NK-92 (cell line): ENCODE data around the gene OR5L2.
"Not testable (repeated sequence)": the region's sequence is repeated elsewhere in the genome, so short reads cannot be mapped to it uniquely, and the experiment has no call there.

Experiments used
- DNase-seq: peaks from one replicate; lab custom pipeline; 2025; ENCODE audit not compliant: unreplicated experiment; lab: John Stamatoyannopoulos, UW

The OR5L2 gene

DNA sequence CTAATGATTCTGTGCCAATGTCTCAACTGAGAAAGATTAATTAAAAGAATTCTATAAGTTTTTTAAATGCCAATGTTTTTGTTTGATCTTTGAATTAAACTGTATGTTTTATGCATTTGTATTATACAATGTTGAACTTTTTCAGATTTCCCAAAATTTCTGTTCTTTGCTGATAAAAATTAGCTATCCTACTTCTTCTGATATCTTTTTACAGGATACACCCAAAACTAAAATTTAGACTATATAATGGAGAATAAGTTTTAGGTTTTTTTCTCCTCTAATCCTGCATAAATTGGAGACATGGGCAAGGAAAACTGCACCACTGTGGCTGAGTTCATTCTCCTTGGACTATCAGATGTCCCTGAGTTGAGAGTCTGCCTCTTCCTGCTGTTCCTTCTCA lies at the start of gene OR5L2:
TSS of gene OR5L2 (plus strand) at position 301 of the 400 bp plus-strand sequence. CDS start at position 301, 0 bp downstream.
- DNase-seq: no peak

DNA sequence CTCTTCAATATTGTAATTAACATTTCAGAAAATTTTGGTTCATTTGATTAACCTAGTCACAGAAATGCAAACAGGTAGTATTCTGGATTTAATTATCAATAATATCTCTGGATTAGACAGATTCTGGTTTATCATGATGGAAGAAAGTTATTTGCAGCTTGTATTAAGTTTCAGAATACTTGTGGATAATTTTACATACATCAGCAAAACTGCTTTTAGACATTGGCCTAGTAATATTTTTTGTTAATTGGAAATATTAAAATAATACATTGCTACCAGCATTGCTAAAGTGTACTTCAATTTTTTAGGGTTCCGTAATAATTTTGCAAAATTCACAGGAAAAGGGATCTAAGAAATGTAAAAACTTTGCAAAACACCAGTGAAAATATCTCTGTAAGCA lies 35.4 kb upstream of the OR5L2 start:
- DNase-seq: no peak

DNA sequence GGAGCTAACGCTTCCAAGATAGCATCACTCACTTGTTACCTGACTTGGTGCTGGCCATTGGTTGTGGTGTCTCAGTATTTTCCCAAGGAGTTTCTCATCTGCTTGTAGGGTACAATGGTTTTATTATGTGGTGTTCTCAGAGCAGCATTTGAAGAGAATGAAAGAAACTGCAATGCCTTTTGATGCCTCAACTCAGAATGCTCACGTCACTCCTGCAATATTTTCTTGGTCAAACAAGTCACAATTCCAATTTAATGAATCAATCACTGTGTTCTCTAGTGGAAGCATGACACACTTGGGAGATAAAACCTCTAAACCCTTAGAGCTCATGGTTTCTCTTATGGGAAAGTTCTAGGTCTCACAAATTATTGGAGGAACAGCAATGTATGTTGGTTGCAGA lies 33.7 kb upstream of the OR5L2 start:
- no peak for DNase-seq

DNA sequence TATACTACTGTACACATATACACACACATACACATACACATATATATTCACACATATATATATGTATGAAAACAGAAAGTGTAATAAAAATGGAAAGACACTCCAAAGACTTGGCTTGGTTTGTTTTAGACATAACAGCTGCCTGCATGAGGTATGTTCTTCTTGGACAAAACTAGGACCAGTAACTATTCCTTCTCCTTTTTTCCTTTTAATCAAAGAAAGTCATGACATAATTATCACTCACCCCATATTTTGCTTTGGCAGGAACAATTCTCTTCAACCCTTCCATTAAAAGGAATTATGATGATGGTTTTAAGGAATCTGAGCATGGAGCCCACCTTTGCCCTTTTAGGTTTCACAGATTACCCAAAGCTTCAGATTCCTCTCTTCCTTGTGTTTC lies 31.8 kb upstream of the OR5L2 start, which contains the start of gene OR5D14:
TSS of gene OR5D14 (plus strand) at position 301 of the 400 bp plus-strand sequence. CDS start at position 301, 0 bp downstream.
- no peak for DNase-seq

DNA sequence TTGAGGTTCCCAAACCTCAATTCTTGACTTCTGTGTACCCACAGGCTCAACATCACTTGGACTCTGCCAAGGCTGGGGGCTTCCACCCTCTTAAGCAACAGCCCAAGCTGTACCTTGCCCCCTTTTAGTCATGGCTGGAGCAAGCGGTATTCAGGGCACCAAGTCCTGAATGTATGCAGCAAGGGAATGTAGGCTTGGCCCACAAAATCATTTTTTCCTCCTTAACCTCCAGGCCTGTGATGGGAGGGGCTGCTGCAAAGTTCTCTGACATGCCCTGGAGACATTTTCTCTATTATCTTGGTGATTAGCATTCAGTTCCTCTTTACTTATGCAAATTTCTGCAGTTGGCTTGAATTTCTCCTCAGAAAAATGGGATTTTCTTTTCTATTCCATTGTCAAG lies 20.8 kb upstream of the OR5L2 start:
- no peak for DNase-seq

DNA sequence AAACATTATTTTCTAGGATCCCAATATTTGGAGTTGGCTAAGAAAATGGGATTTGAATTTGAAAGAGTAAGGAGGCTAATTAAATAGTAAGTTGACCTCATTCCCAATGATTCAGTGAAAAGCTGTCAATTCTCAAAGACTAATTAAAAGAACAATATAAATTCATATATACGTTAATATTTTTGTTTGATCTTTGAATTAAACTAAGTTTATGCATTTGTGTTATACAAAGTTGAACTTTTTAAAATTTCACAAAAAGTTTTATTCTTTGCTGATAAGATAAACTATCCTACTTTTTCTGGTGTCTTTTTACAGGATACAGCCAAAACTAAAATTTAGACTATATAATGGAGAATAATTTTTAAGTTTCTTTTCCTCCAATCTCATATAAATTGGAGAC lies 16.0 kb upstream of the OR5L2 start, which contains the start of gene OR5L1:
TSS of gene OR5L1 (plus strand) at position 301 of the 400 bp plus-strand sequence. CDS start 100 bp downstream, outside the sequence.
- no peak for DNase-seq

DNA sequence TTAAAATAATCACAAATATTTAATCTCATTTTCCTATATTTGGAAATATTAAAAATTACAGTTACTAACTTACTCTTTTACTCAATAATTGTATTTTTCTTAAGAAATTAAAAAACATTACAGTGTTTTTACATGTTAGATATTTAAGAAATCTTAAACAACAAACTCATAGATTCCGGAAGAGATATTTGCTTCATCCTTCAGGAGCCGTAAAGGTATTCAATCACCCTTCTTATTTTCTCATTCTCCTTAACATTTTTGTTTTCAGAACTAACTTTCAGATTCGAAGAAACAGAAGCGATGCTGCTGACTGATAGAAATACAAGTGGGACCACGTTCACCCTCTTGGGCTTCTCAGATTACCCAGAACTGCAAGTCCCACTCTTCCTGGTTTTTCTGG lies 7.7 kb upstream of the OR5L2 start, which contains the start of gene OR5D18:
TSS of gene OR5D18 (plus strand) at position 301 of the 400 bp plus-strand sequence. CDS start at position 301, 0 bp downstream.
- DNase-seq: no peak

DNA sequence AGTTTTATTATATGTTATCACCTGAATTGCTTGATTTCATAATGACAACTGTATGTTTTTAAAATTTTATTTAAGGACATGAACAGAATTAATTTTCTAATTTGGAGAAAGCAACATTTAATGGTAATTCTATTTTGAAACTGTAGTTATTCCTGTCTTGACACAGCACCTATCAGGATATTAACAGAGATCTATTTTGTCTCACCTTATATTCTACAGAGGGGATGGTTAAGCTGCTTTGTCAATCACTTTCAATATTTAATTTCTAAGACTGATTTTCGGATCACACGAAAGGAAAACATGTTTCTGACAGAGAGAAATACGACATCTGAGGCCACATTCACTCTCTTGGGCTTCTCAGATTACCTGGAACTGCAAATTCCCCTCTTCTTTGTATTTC lies 11.4 kb downstream of the OR5L2 start, which contains the start of gene OR5D16:
TSS of gene OR5D16 (plus strand) at position 301 of the 400 bp plus-strand sequence. CDS start at position 301, 0 bp downstream.
- no peak for DNase-seq

DNA sequence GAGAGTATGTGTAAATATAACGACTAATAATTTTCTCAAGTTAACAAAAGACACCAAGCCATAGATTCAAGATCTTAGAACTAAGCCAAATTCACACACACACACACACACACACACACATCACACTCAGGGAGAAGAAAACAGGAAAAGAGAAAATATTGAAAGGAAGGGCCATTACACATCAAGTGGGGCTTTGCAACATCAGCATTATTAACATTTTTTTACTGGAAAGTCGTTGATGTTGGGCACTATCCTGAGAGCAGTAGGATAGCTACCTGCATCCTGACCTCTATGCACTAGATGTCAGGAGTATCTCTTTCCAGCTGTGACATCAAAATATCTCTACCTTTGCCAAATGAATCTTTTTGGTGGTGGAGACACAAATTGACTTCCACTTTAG lies 20.4 kb downstream of the OR5L2 start:
- no peak for DNase-seq

DNA sequence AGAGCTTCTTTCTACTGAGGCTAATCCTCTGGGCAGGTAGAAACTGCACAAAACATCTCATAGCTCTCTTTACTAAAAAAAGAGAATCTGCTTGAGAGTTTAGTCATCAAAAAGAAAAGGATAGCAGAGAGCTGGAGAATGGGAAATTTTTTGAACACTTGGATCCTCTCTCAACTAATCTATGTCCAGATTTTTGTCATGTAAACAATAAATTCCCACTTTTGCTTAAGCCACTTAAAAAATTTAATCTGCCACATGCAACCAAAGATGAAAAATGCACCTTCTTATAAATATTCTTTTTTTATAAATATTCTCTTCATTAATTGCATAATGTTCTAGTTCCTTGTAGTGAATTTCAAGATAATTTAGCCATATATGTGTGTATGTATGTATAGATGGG lies 22.0 kb downstream of the OR5L2 start:
- DNase-seq: no peak

DNA sequence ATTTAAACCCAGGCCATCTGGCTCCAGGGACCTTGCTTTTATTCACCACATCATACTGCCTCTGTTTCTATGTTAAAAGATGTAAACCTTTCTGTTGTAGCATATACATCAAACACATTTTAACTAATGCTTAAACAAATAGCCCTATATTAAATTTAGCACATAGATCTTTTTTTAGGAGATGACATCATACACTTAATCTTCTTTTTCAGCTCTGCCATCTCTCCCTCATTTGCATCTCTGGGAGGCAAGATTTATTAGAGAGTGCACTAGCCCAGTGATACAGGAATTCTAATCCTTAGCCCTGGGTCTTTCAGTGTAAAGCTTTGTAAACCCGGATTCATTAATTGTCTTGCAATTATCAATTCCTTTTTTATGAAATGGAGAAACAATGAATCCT lies 25.1 kb downstream of the OR5L2 start:
- DNase-seq: no peak

DNA sequence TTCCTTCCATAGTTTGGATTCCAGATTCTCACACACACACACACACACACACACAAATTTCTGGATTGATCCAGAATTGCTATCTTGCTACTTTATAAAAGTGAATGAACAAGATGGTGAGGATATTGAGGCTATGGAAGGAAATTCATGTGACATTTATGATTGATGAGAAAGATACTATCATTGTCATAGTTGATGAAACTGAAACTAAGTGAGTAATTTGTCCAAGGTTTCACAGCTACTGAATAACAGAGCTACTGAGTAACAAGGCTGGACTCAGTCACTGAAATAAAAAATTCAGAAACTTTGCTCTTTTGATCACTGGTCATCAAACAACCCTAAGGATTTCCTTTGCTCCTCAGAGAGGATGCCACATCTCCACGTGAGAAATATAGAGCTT lies 27.7 kb downstream of the OR5L2 start:
- DNase-seq: no peak

DNA sequence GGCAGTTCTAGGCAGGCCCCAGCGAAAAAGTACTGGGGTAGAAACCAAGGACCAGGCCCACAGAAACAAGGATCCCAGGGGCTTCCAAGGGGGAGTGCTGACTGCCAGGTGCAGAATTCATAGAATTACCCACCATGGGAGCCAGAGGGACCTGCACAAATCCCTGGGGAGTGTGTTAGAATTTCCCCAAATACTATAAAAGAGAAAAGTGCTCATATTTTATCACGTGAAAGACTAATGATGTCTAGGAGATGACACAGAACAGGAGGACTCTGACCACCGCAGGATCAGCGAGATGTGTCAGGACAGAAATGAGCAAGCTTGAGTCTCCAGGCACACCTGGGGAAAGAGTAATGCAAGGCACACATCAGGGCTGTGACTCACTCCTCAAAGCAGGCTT lies 40.3 kb downstream of the OR5L2 start:
- DNase-seq: not testable (repeated sequence)

DNA sequence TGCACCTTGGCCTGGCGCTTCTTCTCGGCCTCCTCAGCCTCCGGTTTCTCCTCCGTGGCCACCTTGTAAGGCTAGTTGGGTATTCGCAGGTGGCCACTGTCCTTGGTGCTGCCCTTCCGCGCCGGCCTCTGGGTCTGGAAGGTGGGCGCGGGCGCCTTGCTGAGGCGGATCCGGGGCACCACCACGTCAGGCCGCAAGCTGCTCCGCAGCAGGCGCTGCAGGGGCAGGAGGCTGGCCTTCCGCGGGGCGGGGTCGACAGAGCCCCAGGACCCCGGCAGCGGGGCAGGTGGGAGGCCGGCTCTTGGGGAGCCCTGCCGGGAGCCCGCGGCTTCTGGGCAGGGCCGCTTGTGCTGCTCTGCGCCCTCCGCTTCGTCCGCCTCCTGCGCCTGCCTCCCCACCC lies 45.7 kb downstream of the OR5L2 start:
- DNase-seq: not testable (repeated sequence)

DNA sequence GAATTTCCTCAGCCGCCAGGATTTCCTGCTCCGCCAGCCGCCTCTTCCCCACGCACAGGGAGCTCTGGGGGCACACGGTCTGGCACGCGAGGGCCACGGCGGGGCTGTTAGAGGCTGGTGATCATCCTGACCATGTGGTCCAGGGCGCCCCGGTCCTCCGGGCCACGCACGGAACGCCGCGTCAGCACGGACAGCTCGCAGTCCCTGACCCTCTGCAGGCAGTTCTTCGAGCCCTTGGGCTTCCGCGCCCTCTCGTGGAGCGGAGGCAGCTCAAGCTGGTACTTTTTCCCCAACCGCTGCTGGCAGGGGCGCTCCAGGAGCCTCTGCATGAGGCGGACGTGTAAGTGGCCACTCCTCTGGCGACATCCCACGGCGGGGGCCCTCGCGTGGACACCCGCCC lies 46.1 kb downstream of the OR5L2 start:
- DNase-seq: not testable (repeated sequence)
